Psoas muscle (tissue), 8 donors: ENCODE measurements around the gene LMF1. TPM values are rescaled to one million over a fixed set of nuclear protein-coding genes. Genes with fewer than 3 reads are reported as not detected.

ENCODE experiments used
- ATAC-seq, 4 donors: fragments of 200-7000 bp; cut with Tn5 transposase; one replicate each; pipeline ENCODE4 v1.9.1; 2020; ENCODE audit warnings: moderate library complexity in 3 of 4, mild to moderate bottlenecking in 2 of 4
- DNase-seq, 2 donors: peaks; one replicate each; pipeline ENCODE4 v3.0.0-alpha.2; 2020
- H3K27ac ChIP-seq: fragments of 200-600 bp; one replicate; pipeline ENCODE4 v1.8.0; 2022
- H3K27me3 ChIP-seq, 3 donors: fragments of 200-600 bp in 1 of 3; one replicate each; pipeline versions ENCODE4 v1.6.1 to v1.8.0; 2013 to 2022; ENCODE audit warnings: low read length in 2 of 3, mild to moderate bottlenecking in 2 of 3, moderate library complexity in 1 of 3; ENCODE audit not compliant: insufficient read depth in 3 of 3
- H3K36me3 ChIP-seq, 2 donors: fragments of 200-600 bp in 1 of 2; one replicate each; pipeline versions ENCODE4 v1.6.1 to v1.8.0; 2013 to 2022; ENCODE audit warnings: low read depth in 1 of 2, mild to moderate bottlenecking in 1 of 2, moderate library complexity in 1 of 2; ENCODE audit not compliant: insufficient read depth in 1 of 2
- H3K4me1 ChIP-seq: fragments of 200-600 bp; one replicate; pipeline ENCODE4 v1.8.0; 2022
- H3K4me3 ChIP-seq: fragments of 200-600 bp; one replicate; pipeline ENCODE4 v1.8.0; 2022; ENCODE audit warnings: mild to moderate bottlenecking
- H3K9me3 ChIP-seq: fragments of 200-600 bp; one replicate; pipeline ENCODE4 v1.8.0; 2022
- CTCF ChIP-seq: fragments of 200-600 bp; IDR thresholded peaks from one replicate; pipeline ENCODE4 v1.8.0; 2022; ENCODE audit warnings: antibody characterized with exemption
- WGBS, 3 donors: extraction: QIAGEN DNeasy Blood & Tissue Kit; methylation state at CpG; one replicate each; pipeline versions ENCODE4 v1.1.6 to v1.1.7; 2013; 5-methylcytosine and 5-hydroxymethylcytosine counted together
- intact Hi-C, 2 donors: fragments of 100-400 bp; cut with DNase I; formaldehyde crosslinking; loops; one replicate each; pipeline versions ENCODE4 v1.11.0 to v1.14.2; 2022
- polyA plus RNA-seq, 3 donors: library from polyadenylated mRNA; stranded (reverse); fragments of 200-250 nt; gene quantifications; one replicate each; pipeline ENCODE4 v1.2.3, GENCODE V29; 2013
- total RNA-seq, 4 donors: library from RNA; stranded (reverse); fragmentation: NEBNext Ultra II Directional in 2 of 4; extraction: Animal tissue kit (Norgen Biotek cat#: 25700) in 2 of 4; gene quantifications; one replicate each; pipeline versions ENCODE4 v1.2.1 to v1.2.4, GENCODE V29; 2021 to 2023
- donor health status: healthy with polysubstance abuse.
- donor health status: DM: no; HTN: no; CAD: no; lungs with moderate emphysema.
- donor health status: Bipolar disorder and iron deficiency.
- donor health status: healthy.
- donor health status: DM: yes; HTN: yes; CAD: no.
- donor health status: DM: no; HTN: no; CAD: no.
- donor health status: DM: no; HTN: no; CAD: no.
- donor health status: DM: yes; HTN: yes; CAD: no.

LMF1 gene
- total and polyA plus RNA-seq, 7 donors = 1.9 to 9.0 (median 4.0) TPM

DNA sequence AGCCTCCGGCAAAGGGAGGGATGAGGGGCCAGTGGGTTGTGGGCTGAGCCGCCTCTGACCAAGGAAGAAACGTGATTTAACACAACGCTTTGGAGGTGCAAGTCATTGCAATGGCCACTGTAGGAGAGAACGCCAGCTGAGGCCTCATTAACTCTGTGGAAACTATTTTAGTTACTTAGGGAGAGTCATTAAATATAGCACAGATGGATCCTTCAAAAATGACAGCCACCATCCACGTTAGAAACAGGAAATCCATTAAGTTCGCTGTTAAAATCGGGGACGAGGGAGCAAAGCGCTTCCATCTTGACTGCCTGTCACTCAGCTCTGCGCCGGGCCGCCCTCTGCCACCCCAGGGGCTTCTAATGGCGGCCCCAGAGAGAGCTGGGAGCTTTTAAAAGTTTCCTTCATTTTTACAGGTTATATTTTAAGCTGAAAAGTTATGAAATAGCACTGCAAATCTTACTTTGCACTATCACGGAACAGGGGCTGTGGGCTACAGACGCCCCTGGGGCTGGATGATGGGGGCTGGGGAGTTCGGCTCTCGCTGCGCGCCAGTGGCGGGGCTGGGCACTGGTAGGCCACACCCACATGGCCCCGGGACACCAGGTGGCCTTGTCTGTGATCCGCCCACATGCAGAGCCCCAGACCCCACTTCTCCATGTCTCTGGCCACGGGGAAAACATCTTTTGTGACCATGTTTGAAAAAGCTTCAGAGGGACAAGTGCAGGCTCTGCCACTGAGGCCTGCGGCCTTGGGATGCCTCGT, 54.6 kb downstream of the LMF1 start:
- no peak for DNase-seq
- 89 to 92% (median 90%) methylated on average over 26 of the region's 26 CpGs for WGBS, 3 donors
- no peaks in the 10 kb centered on the region for H3K4me1 ChIP-seq
- no peak for TF ChIP-seq CTCF
- H3K4me3 ChIP-seq = no peak overlapping the region
- H3K9me3 ChIP-seq = no peaks in the 10 kb centered on the region
- no peaks in the 10 kb centered on the region for H3K27me3 ChIP-seq
- intact Hi-C loops = loop anchor here in 1 of 2 donors (10.0 kb wide), 1 partner anchor 119 kb away; no protein-coding TSS in a partner anchor
- H3K36me3 ChIP-seq = no peaks in the 10 kb centered on the region
- ATAC-seq = no peak
- H3K27ac ChIP-seq = no peak overlapping the region

GRCh38 chr16:915546-915945, 55.2 kb downstream of the LMF1 start:
- no peak for ATAC-seq
- intact Hi-C loops = loop anchor here in 1 of 2 donors (10.0 kb wide), 1 partner anchor 119 kb away; no protein-coding TSS in a partner anchor
- Histone ChIP-seq H3K9me3 (no peaks in the 10 kb centered on the region), H3K4me1 (no peaks in the 10 kb centered on the region), H3K27ac (no peak overlapping the region), H3K27me3 (no peaks in the 10 kb centered on the region), H3K36me3 (peaks cover 3 to 5% of the 10 kb centered on the region in 2 donors), H3K4me3 (no peak overlapping the region)
- 93 to 94% (median 93%) methylated on average over 19 of the region's 19 CpGs for WGBS, 3 donors
- no peak for TF ChIP-seq CTCF
- no peak for DNase-seq

DNA sequence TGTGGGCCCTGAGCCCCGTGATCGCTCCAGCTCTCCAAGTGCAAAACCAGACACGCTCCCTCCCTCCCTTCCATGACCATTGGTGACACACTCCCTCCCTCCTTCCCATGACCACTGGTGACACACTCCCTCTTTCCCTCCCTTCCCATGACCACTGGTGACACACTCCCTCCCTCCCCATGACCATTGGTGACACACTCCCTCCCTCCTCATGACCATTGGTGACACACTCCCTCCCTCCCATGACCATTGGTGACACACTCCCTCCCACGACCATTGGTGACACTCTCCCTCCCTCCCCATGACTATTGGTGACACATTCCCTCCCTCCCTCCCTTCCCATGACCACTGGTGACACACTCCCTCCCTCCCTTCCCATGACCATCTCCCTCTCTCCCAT, 56.3 kb downstream of the LMF1 start:
- WGBS, 3 donors = 67 to 84% (median 81%) methylated on average over 4 of the region's 4 CpGs
- Histone ChIP-seq H3K27ac (no peak overlapping the region), H3K36me3 (peaks cover 3 to 16% of the 10 kb centered on the region in 2 donors), H3K4me1 (no peaks in the 10 kb centered on the region), H3K27me3 (no peaks in the 10 kb centered on the region), H3K4me3 (no peak overlapping the region), H3K9me3 (no peaks in the 10 kb centered on the region)
- TF ChIP-seq CTCF = no peak
- intact Hi-C loops = loop anchor here in 1 of 2 donors (10.0 kb wide), 1 partner anchor 120 kb away; no protein-coding TSS in a partner anchor
- DNase-seq = no peak
- peak in 2 of 4 donors; percentile 23 to 40 for ATAC-seq

DNA sequence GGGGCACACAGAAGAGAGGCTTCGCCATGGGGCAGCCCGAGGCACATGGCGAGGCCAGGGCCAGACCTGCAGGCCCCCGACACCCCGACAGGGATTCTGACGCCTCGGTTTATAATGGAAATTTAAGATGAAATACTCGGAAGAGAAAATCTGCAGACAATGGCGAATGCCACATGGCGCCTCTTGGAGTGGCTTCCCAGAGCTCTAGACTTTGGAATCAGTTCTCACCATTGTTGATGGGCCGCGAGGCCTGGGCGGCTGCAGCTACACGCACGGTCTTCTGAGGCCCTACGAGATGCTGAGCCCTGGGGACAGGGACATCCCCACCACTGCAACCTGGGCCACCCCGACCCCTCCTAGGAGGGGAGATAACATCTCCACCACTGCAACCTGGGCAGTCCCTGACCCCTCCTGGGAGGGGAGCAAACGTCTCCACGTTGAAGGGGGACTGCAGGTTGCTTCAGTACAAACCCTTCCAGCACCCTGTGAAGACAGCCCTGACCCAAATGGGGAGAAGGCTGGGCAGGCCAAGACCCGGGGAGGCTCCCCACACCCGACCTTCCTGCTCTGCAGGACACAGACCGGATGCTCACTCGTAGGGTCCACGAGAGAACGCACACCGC, 56.9 kb downstream of the LMF1 start:
- peaks cover 3 to 20% of the 10 kb centered on the region in 2 donors for H3K36me3 ChIP-seq
- H3K27ac ChIP-seq = no peak overlapping the region
- no peaks in the 10 kb centered on the region for H3K9me3 ChIP-seq
- H3K27me3 ChIP-seq = no peaks in the 10 kb centered on the region
- H3K4me1 ChIP-seq = no peaks in the 10 kb centered on the region
- WGBS, 3 donors = 93 to 95% (median 95%) methylated on average over 26 of the region's 26 CpGs
- ATAC-seq = no peak
- TF ChIP-seq CTCF = no peak
- intact Hi-C loops = loop anchor here in 1 of 2 donors (10.0 kb wide), 1 partner anchor 121 kb away; no protein-coding TSS in a partner anchor
- DNase-seq = no peak
- H3K4me3 ChIP-seq = no peak overlapping the region
